Measurements from ENCODE around the gene DEDD.

DNA sequence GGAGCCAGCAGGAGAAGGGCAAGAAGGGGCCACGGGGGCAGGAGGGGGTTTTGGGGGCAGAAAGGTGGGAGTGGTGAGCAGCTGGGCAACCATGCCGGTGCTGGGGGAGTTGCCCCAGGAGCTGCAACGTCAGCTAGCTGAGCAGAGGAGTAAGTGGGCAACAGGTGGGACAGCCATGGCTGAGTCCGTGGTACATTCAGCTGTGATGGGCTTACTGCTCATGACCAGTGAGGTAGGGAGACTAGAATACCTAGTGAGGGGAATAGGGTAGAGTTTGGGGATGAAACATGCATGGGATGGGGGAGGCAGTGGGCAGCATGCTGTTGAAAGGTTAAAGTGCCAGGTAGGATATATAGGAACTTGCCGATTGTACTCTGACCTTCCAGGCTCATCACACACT, 29.2 kb upstream of the DEDD start:
- TF ChIP-seq, protein P1, sequence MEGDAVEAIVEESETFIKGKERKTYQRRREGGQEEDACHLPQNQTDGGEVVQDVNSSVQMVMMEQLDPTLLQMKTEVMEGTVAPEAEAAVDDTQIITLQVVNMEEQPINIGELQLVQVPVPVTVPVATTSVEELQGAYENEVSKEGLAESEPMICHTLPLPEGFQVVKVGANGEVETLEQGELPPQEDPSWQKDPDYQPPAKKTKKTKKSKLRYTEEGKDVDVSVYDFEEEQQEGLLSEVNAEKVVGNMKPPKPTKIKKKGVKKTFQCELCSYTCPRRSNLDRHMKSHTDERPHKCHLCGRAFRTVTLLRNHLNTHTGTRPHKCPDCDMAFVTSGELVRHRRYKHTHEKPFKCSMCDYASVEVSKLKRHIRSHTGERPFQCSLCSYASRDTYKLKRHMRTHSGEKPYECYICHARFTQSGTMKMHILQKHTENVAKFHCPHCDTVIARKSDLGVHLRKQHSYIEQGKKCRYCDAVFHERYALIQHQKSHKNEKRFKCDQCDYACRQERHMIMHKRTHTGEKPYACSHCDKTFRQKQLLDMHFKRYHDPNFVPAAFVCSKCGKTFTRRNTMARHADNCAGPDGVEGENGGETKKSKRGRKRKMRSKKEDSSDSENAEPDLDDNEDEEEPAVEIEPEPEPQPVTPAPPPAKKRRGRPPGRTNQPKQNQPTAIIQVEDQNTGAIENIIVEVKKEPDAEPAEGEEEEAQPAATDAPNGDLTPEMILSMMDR (IDR thresholded peaks at IDR 0.05): no peak
- TF ChIP-seq POLR2A (IDR thresholded peaks at IDR 0.05): no peak
- no peak for TF ChIP-seq POLR2AphosphoS5 (IDR thresholded peaks at IDR 0.05)
